ENCODE measurements around the gene CDSN. TPM values are rescaled to one million over a fixed set of nuclear protein-coding genes. Genes with fewer than 3 reads are reported as not detected.

The CDSN gene
- total and polyA plus RNA-seq, 2 donors (not counting 1 experiment from before 2014, with no cell fraction given): not detected

GRCh38 chr6:31092769-31093505, 27.3 kb downstream of the CDSN start:
- WGBS (ENCODE audit: insufficient coverage): 98% methylated on average over 6 of the region's 12 CpGs
- no peak for ATAC-seq (ENCODE audit: low read depth)
- no peak for DNase-seq
- ChIA-PET CTCF (interaction anchor here (0.6 to 2.2 kb wide), 7 partner anchors 9 to 271 kb away, joined by 3 to 19 read pairs (median 4); no protein-coding TSS in a partner anchor), POLR2A (interaction anchor here (0.6 kb wide), 1 partner anchor 708 kb away, joined by 3 read pairs; no protein-coding TSS in a partner anchor)
- TF ChIP-seq CTCF (IDR thresholded peaks at IDR 0.05) (no peak), EZH2 (IDR thresholded peaks at IDR 0.05; ENCODE audit: borderline replicate concordance, insufficient read depth, low read depth, low read length, poor library complexity, severe bottlenecking) (no peak)
- Histone ChIP-seq H3K36me3 (replicated peaks in 1 of 2; ENCODE audit: control extremely low read depth in 1 of 2, control insufficient read depth in 1 of 2, extremely low read depth in 1 of 2, insufficient read depth in 2 of 2, low read length in 1 of 2) (no peaks in the 10 kb centered on the region), H3K4me1 (ENCODE audit: control insufficient read depth in 2 of 2, insufficient read depth in 2 of 2, low read length in 2 of 2) (peaks cover 13 to 16% of the 10 kb centered on the region in 2 donors), H3K79me2 (ENCODE audit: control insufficient read depth, insufficient read depth, low read length) (no peaks in the 10 kb centered on the region), H3K9ac (ENCODE audit: low read length) (no peak overlapping the region), H2AFZ (ENCODE audit: insufficient read depth, low read depth, low read length, poor library complexity, severe bottlenecking) (no peak overlapping the region), H3K9me3 (ENCODE audit: control extremely low read depth in 1 of 3, control insufficient read depth in 2 of 3, insufficient read depth in 1 of 3, low read length in 2 of 3) (no peaks in the 10 kb centered on the region), H3K4me2 (replicated peaks; ENCODE audit: low read depth, low read length, poor library complexity, severe bottlenecking) (no peak overlapping the region), H3K27ac (ENCODE audit: low read length in 2 of 2) (no peak overlapping the region), H4K20me1 (ENCODE audit: control insufficient read depth, insufficient read depth, low read length, poor library complexity, severe bottlenecking) (no peaks in the 10 kb centered on the region), H3K4me3 (ENCODE audit: control extremely low read depth in 1 of 5, extremely low read depth in 1 of 5, insufficient read depth in 1 of 5, low read depth in 2 of 5, low read length in 4 of 5) (no peak overlapping the region), H3K27me3 (replicated peaks in 1 of 4; ENCODE audit: control extremely low read depth in 1 of 4, control insufficient read depth in 3 of 4, insufficient read depth in 4 of 4, low read length in 3 of 4) (no peaks in the 10 kb centered on the region)
- Mint-ChIP-seq H3K27me3 (no peaks in the 10 kb centered on the region), H3K4me3 (no peak overlapping the region), H3K9me3 (ENCODE audit: insufficient read depth) (no peaks in the 10 kb centered on the region), H3K27ac (peak overlapping the region; percentile 65), H3K4me1 (peaks cover 16% of the 10 kb centered on the region)
- intact Hi-C loops (cut with micrococcal nuclease): no loop called here

- Histone ChIP-seq H3K36me3 (replicated peaks in 1 of 2; ENCODE audit: control extremely low read depth in 1 of 2, control insufficient read depth in 1 of 2, extremely low read depth in 1 of 2, insufficient read depth in 2 of 2, low read length in 1 of 2) (no peaks in the 10 kb centered on the region), H3K9me3 (ENCODE audit: control extremely low read depth in 1 of 3, control insufficient read depth in 2 of 3, insufficient read depth in 1 of 3, low read length in 2 of 3) (no peaks in the 10 kb centered on the region), H3K4me2 (replicated peaks; ENCODE audit: low read depth, low read length, poor library complexity, severe bottlenecking) (no peak overlapping the region), H3K4me3 (ENCODE audit: control extremely low read depth in 1 of 5, extremely low read depth in 1 of 5, insufficient read depth in 1 of 5, low read depth in 2 of 5, low read length in 4 of 5) (no peak overlapping the region), H4K20me1 (ENCODE audit: control insufficient read depth, insufficient read depth, low read length, poor library complexity, severe bottlenecking) (no peaks in the 10 kb centered on the region), H3K4me1 (ENCODE audit: control insufficient read depth in 2 of 2, insufficient read depth in 2 of 2, low read length in 2 of 2) (peaks cover 13 to 16% of the 10 kb centered on the region in 2 donors), H3K27me3 (replicated peaks in 1 of 4; ENCODE audit: control extremely low read depth in 1 of 4, control insufficient read depth in 3 of 4, insufficient read depth in 4 of 4, low read length in 3 of 4) (no peaks in the 10 kb centered on the region), H2AFZ (ENCODE audit: insufficient read depth, low read depth, low read length, poor library complexity, severe bottlenecking) (no peak overlapping the region), H3K79me2 (ENCODE audit: control insufficient read depth, insufficient read depth, low read length) (no peaks in the 10 kb centered on the region), H3K9ac (ENCODE audit: low read length) (no peak overlapping the region), H3K27ac (ENCODE audit: low read length in 2 of 2) (no peak overlapping the region)
- H3K27me3 Mint-ChIP-seq: peaks cover 4% of the 10 kb centered on the region
- ATAC-seq (ENCODE audit: low read depth) (no peak), DNase-seq (no peak)
- TF ChIP-seq EZH2 (IDR thresholded peaks at IDR 0.05; ENCODE audit: borderline replicate concordance, insufficient read depth, low read depth, low read length, poor library complexity, severe bottlenecking) (no peak), CTCF (IDR thresholded peaks at IDR 0.05) (no peak)
- ChIA-PET CTCF (interaction anchor here (1.1 to 7.2 kb wide), 3 partner anchors 9 to 266 kb away, joined by 4 to 237 read pairs (median 7); no protein-coding TSS in a partner anchor), POLR2A (no interaction called here)
- no peak overlapping the region for H3K27ac Mint-ChIP-seq
- H3K4me3 Mint-ChIP-seq: no peak overlapping the region
- H3K4me1 Mint-ChIP-seq: peaks cover 16% of the 10 kb centered on the region
- WGBS (ENCODE audit: insufficient coverage): no CpG with 5 or more reads among the region's 2 CpGs
- intact Hi-C loops (cut with micrococcal nuclease): no loop called here
- no peaks in the 10 kb centered on the region for H3K9me3 Mint-ChIP-seq (ENCODE audit: insufficient read depth)
Measured at GRCh38 chr6:31092238-31092637, 28.0 kb downstream of the CDSN start.
